HEK293T (cell line): ENCODE results near the gene SMARCB1.

Experiments
- CTCF ChIA-PET: fragments of 350-600 bp; formaldehyde crosslinking; extraction: SDS; loops from one replicate; lab custom pipeline; 2021; ENCODE audit warnings: antibody characterized with exemption, inconsistent platforms; lab: Yijun Ruan, JAX
- POLR2A ChIA-PET: fragments of 350-600 bp; formaldehyde crosslinking; extraction: SDS; loops from one replicate; lab custom pipeline; 2020; ENCODE audit warnings: antibody characterized with exemption, inconsistent platforms; lab: Yijun Ruan, JAX
- DNase-seq: peaks from one replicate; pipeline ENCODE4 v3.0.0; 2012; ENCODE audit warnings: mixed read lengths; ENCODE audit errors: extremely low spot score
- ARNT ChIP-seq: fragments of 450-650 bp; IDR thresholded peaks from 2 replicates; pipeline ENCODE4 v1.6.1; 2017; ENCODE audit warnings: mild to moderate bottlenecking
- BHLHE40 ChIP-seq: fragments of 450-650 bp; IDR thresholded peaks from 2 replicates; pipeline ENCODE4 v1.6.1; 2016; ENCODE audit warnings: mild to moderate bottlenecking, moderate library complexity, borderline replicate concordance
- CTBP1 ChIP-seq: fragments of 450-650 bp; IDR thresholded peaks from 2 replicates; pipeline ENCODE4 v1.6.1; 2016; ENCODE audit warnings: borderline replicate concordance
- ELF4 ChIP-seq: fragments of 450-650 bp; IDR thresholded peaks from 2 replicates; pipeline ENCODE4 v1.6.1; 2017; ENCODE audit warnings: antibody characterized with exemption
- FOXA1 ChIP-seq: fragments of 450-650 bp; IDR thresholded peaks from 2 replicates; pipeline ENCODE4 v1.6.1; 2016; ENCODE audit warnings: mild to moderate bottlenecking
- FOXK2 ChIP-seq: fragments of 450-650 bp; IDR thresholded peaks from 2 replicates; pipeline ENCODE4 v1.6.1; 2016; ENCODE audit warnings: mild to moderate bottlenecking
- FOXM1 ChIP-seq: fragments of 450-650 bp; IDR thresholded peaks from 2 replicates; pipeline ENCODE4 v1.6.1; 2017; ENCODE audit warnings: mild to moderate bottlenecking, borderline replicate concordance
- HDGF ChIP-seq: fragments of 450-650 bp; IDR thresholded peaks from 2 replicates; pipeline ENCODE4 v1.6.1; 2017; ENCODE audit warnings: antibody characterized with exemption, borderline replicate concordance
- L3MBTL2 ChIP-seq: fragments of 450-650 bp; conservative IDR thresholded peaks from 2 replicates; pipeline ENCODE4 v1.6.1; 2016; ENCODE audit warnings: mild to moderate bottlenecking
- LEF1 ChIP-seq: fragments of 450-650 bp; IDR thresholded peaks from 2 replicates; pipeline ENCODE4 v1.6.1; 2017; ENCODE audit warnings: mild to moderate bottlenecking, borderline replicate concordance
- NFRKB ChIP-seq: fragments of 450-650 bp; IDR thresholded peaks from 2 replicates; pipeline ENCODE4 v1.6.1; 2016; ENCODE audit warnings: mild to moderate bottlenecking, moderate library complexity
- PKNOX1 ChIP-seq: fragments of 450-650 bp; IDR thresholded peaks from 2 replicates; pipeline ENCODE4 v1.6.1; 2016
- SP1 ChIP-seq: fragments of 450-650 bp; IDR thresholded peaks from 2 replicates; pipeline ENCODE4 v1.6.1; 2017
- SUZ12 ChIP-seq: fragments of 450-650 bp; IDR thresholded peaks from 2 replicates; pipeline ENCODE4 v1.6.1; 2016; ENCODE audit warnings: mild to moderate bottlenecking
- TARDBP ChIP-seq: fragments of 450-650 bp; IDR thresholded peaks from 2 replicates; pipeline ENCODE4 v1.6.1; 2016
- ZNF384 ChIP-seq: fragments of 450-650 bp; IDR thresholded peaks from 2 replicates; pipeline ENCODE4 v1.6.1; 2016

SMARCB1 gene

GRCh38 chr22:23744485-23744884 is 42.3 kb upstream of the SMARCB1 start:
- POLR2A ChIA-PET, result interaction anchor here (2.8 kb wide), 1 partner anchor 113 kb away, joined by 13 read pairs; the partner anchor contains the start of gene SLC2A11
- DNase-seq, result no peak
- TF ChIP-seq TARDBP (no peak), NFRKB (no peak), ELF4 (no peak), SUZ12 (no peak), PKNOX1 (no peak), BHLHE40 (no peak), LEF1 (no peak), CTBP1 (no peak)
- CTCF ChIA-PET, result no interaction called here

- TF ChIP-seq FOXA1, result no peak
- TF ChIP-seq CTBP1, result no peak
- TF ChIP-seq BHLHE40, result no peak
- TF ChIP-seq LEF1, result no peak
- no peak for TF ChIP-seq PKNOX1
- no peak for TF ChIP-seq ELF4
- TF ChIP-seq NFRKB, result no peak
- no peak for TF ChIP-seq ZNF384
- no peak for TF ChIP-seq TARDBP
- no peak for TF ChIP-seq FOXM1
- TF ChIP-seq L3MBTL2, result no peak
- TF ChIP-seq FOXK2, result no peak
- TF ChIP-seq SUZ12, result no peak
- no peak for TF ChIP-seq HDGF
- TF ChIP-seq SP1, result no peak
- TF ChIP-seq ARNT, result no peak
- ChIA-PET CTCF (interaction anchor here (0.6 kb wide), 1 partner anchor 671 kb away, joined by 3 read pairs; no protein-coding TSS in a partner anchor), POLR2A (interaction anchor here (2.8 kb wide), 1 partner anchor 112 kb away, joined by 13 read pairs; the partner anchor contains the start of gene SLC2A11)
- no peak for DNase-seq
These were observed 41.0 kb upstream of the SMARCB1 start for GRCh38 chr22:23745791-23746190.

- no peak for DNase-seq
- ChIA-PET POLR2A (interaction anchor here (1.4 to 3.3 kb wide), 6 partner anchors 12 to 122 kb away, joined by 3 to 19 read pairs (median 8); partner anchors contain the start of genes C22orf15, CHCHD10 and SLC2A11), CTCF (interaction anchor here (0.6 to 0.8 kb wide), 3 partner anchors 16 to 27 kb away, joined by 3 read pairs; partner anchors contain the start of gene CHCHD10)
- TF ChIP-seq ZNF384 (no peak), LEF1 (no peak), L3MBTL2 (no peak), HDGF (no peak), SP1 (no peak), SUZ12 (no peak), PKNOX1 (no peak), FOXK2 (no peak)
These were observed 36.9 kb upstream of the SMARCB1 start for GRCh38 chr22:23749841-23750301.

- TF ChIP-seq TARDBP (no peak), SUZ12 (no peak), BHLHE40 (no peak), SP1 (no peak), ELF4 (no peak), FOXM1 (no peak), LEF1 (no peak), CTBP1 (no peak), ARNT (no peak), FOXA1 (no peak), FOXK2 (no peak), ZNF384 (no peak)
- DNase-seq, result no peak
- CTCF ChIA-PET, result interaction anchor here (0.8 kb wide), 1 partner anchor 17 kb away, joined by 3 read pairs; the partner anchor contains the start of gene CHCHD10
- POLR2A ChIA-PET, result interaction anchor here (0.6 to 3.3 kb wide), 11 partner anchors 9 to 123 kb away, joined by 3 to 19 read pairs (median 6); partner anchors contain the start of genes C22orf15, CHCHD10 and SLC2A11
These were observed 36.4 kb upstream of the SMARCB1 start for GRCh38 chr22:23750367-23750713.

- peak; percentile 95 for DNase-seq
- TF ChIP-seq LEF1 (no peak), L3MBTL2 (peak; percentile 78), CTBP1 (no peak), TARDBP (no peak), PKNOX1 (no peak), ELF4 (peak; percentile 49; the same call in 1 of the 2 replicates), BHLHE40 (no peak), FOXK2 (no peak), FOXA1 (no peak), FOXM1 (no peak), SP1 (no peak), NFRKB (no peak), ARNT (no peak), SUZ12 (no peak), HDGF (no peak)
- ChIA-PET CTCF (no interaction called here), POLR2A (interaction anchor here (0.6 to 3.3 kb wide), 10 partner anchors 9 to 123 kb away, joined by 3 to 19 read pairs (median 6); partner anchors contain the start of genes C22orf15 and CHCHD10)
These were observed 35.9 kb upstream of the SMARCB1 start, which contains the start of gene ZNF70 for GRCh38 chr22:23750714-23751440. Gene ZNF70 (minus strand): TSS chr22:23751112. CDS start chr22:23745140, 5,972 bp downstream.
